Measurements from ENCODE around the gene DOLK. TPM values are rescaled to one million over a fixed set of nuclear protein-coding genes. Genes with fewer than 3 reads are reported as not detected.

Gene DOLK
- total RNA-seq, 1 experiment from 2014 or later: 12.0 TPM

DNA sequence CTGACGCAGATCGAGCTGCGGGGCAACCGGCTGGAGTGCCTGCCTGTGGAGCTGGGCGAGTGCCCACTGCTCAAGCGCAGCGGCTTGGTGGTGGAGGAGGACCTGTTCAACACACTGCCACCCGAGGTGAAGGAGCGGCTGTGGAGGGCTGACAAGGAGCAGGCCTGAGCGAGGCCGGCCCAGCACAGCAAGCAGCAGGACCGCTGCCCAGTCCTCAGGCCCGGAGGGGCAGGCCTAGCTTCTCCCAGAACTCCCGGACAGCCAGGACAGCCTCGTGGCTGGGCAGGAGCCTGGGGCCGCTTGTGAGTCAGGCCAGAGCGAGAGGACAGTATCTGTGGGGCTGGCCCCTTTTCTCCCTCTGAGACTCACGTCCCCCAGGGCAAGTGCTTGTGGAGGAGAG is 31.2 kb downstream of the DOLK start (continued):
- TF ChIP-seq, protein P1, sequence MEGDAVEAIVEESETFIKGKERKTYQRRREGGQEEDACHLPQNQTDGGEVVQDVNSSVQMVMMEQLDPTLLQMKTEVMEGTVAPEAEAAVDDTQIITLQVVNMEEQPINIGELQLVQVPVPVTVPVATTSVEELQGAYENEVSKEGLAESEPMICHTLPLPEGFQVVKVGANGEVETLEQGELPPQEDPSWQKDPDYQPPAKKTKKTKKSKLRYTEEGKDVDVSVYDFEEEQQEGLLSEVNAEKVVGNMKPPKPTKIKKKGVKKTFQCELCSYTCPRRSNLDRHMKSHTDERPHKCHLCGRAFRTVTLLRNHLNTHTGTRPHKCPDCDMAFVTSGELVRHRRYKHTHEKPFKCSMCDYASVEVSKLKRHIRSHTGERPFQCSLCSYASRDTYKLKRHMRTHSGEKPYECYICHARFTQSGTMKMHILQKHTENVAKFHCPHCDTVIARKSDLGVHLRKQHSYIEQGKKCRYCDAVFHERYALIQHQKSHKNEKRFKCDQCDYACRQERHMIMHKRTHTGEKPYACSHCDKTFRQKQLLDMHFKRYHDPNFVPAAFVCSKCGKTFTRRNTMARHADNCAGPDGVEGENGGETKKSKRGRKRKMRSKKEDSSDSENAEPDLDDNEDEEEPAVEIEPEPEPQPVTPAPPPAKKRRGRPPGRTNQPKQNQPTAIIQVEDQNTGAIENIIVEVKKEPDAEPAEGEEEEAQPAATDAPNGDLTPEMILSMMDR (IDR thresholded peaks at IDR 0.05 in 2 of 3, conservative IDR thresholded peaks at IDR 0.05 in 1 of 3; ENCODE audit: borderline replicate concordance in 1 of 3, insufficient read depth in 1 of 3, low read depth in 2 of 3, low read length in 2 of 3): no peak
- TF ChIP-seq POLR2AphosphoS5 (IDR thresholded peaks at IDR 0.05; ENCODE audit: low read depth, low read length): no peak
- no peak for TF ChIP-seq ATF3 (IDR thresholded peaks at IDR 0.05)
- no peak for TF ChIP-seq ZNF274 (IDR thresholded peaks at IDR 0.05; ENCODE audit: low read depth, low read length)
- TF ChIP-seq EZH2phosphoT487 (IDR thresholded peaks at IDR 0.05; ENCODE audit: borderline replicate concordance): no peak

- H4K20me1 ChIP-seq (ENCODE audit: insufficient read depth): no peaks in the 10 kb centered on the region
- H3K9me2 ChIP-seq (ENCODE audit: insufficient read depth): no peaks in the 10 kb centered on the region
- BruUV-seq (replicated peaks): no TSS peak
- no peak overlapping the region for H3K4me2 ChIP-seq (ENCODE audit: low read length)
- POLR2A ChIA-PET: no interaction called here
- ATAC-seq (no peak), DNase-seq (ENCODE audit: low read depth, low spot score) (no peak)
- RAD21 ChIA-PET (ENCODE audit: low non-redundant PET in 1 of 2, low total read pairs in 2 of 2, uncharacterized antibody in 2 of 2, unreplicated experiment in 2 of 2): no interaction called here
- H3K4me1 ChIP-seq (ENCODE audit: control insufficient read depth in 1 of 2, insufficient read depth in 2 of 2, low read length in 2 of 2): peaks cover 14 to 32% of the 10 kb centered on the region in 2 experiments
- CTCF ChIA-PET: no interaction called here
- intact Hi-C loops (cut with micrococcal nuclease): no loop called here
- peaks cover 13% of the 10 kb centered on the region; the same call in 1 of the 2 replicates for H3K79me2 ChIP-seq (ENCODE audit: insufficient read depth, low read length)
- H3K36me3 ChIP-seq (ENCODE audit: control insufficient read depth in 1 of 2, insufficient read depth in 2 of 2, low read length in 2 of 2): peaks cover 0 to 9% of the 10 kb centered on the region in 2 experiments; a peak in 2 of 4 replicates
- H2AFZ ChIP-seq (ENCODE audit: low read depth, low read length, poor library complexity, severe bottlenecking): no peak overlapping the region
- H3K4me3 ChIP-seq (replicated peaks in 1 of 2; ENCODE audit: low read depth in 1 of 2, low read length in 2 of 2): no peak overlapping the region
- H3K9ac ChIP-seq (ENCODE audit: low read length): no peak overlapping the region
- H3K27ac ChIP-seq (ENCODE audit: low read depth, low read length): no peak overlapping the region
- TF ChIP-seq ZBTB33 (IDR thresholded peaks at IDR 0.05; ENCODE audit: extremely low read depth, insufficient replicate concordance, low read length): no peak
- no peak for TF ChIP-seq SRF (IDR thresholded peaks at IDR 0.05; ENCODE audit: low read depth)
- H3K27me3 ChIP-seq (ENCODE audit: insufficient read depth, low read length): no peaks in the 10 kb centered on the region
- no peaks in the 10 kb centered on the region for H3K9me3 ChIP-seq (ENCODE audit: control insufficient read depth in 1 of 2, insufficient read depth in 1 of 2, low read depth in 1 of 2, low read length in 2 of 2)
Measured at GRCh38 chr9:128913995-128914772, 33.2 kb downstream of the DOLK start.
